Endothelial cell of umbilical vein (primary cell): ENCODE measurements around the gene TOP1. TPM values are rescaled to one million over a fixed set of nuclear protein-coding genes. Genes with fewer than 3 reads are reported as not detected.
A peak's percentile ranks its signal among the peaks of the same experiment; 100 is the strongest.

Source experiments
- BruUV-seq: library from RNA; stranded (reverse); fragments of 400-500 nt; replicated peaks from 2 replicates; lab custom pipeline; 2021; lab: Mats Ljungman, UMichigan
- CTCF ChIA-PET: fragments of 300-600, 350-600 bp; sonication (Branson Sonifier 250); formaldehyde crosslinking; loops from one replicate; lab custom pipeline; 2021; ENCODE audit warnings: antibody characterized with exemption, inconsistent platforms; lab: Charles Lee
- POLR2A ChIA-PET: fragments of 300-600, 350-600 bp; sonication (Branson Sonifier 250); formaldehyde crosslinking; loops from one replicate; lab custom pipeline; 2021; ENCODE audit warnings: antibody characterized with exemption, inconsistent platforms; lab: Charles Lee
- DNase-seq: peaks from one replicate; pipeline ENCODE4 v3.0.0-alpha.2; 2011; ENCODE audit warnings: low read depth, low spot score
- FAIRE-seq: peaks from 2 replicates; lab custom pipeline; 2011; peaks lifted over from hg19 to GRCh38; lab: Jason Lieb, UNC
- H2AFZ ChIP-seq: 2 replicates; pipeline ENCODE4 v1.6.0; 2012; ENCODE audit warnings: low read depth, low read length, control low read depth, inconsistent platforms
- H3K27ac ChIP-seq: 2 replicates; pipeline ENCODE4 v1.5.1; 2011; ENCODE audit warnings: low read depth, mild to moderate bottlenecking, control low read depth, low read length, moderate library complexity; ENCODE audit not compliant: insufficient read depth
- H3K27me3 ChIP-seq, 2 experiments: 2 replicates each; pipeline versions ENCODE4 v1.6.0 to v1.6.1; 2011; ENCODE audit warnings: low read length in 2 of 2, mixed read lengths in 1 of 2; ENCODE audit not compliant: control insufficient read depth in 2 of 2, insufficient read depth in 2 of 2
- H3K36me3 ChIP-seq, 2 experiments: 2 replicates in 1 of 2; 3 replicates in 1 of 2; pipeline ENCODE4 v1.5.1; 2011; ENCODE audit warnings: low read length in 2 of 2, mild to moderate bottlenecking in 1 of 2, moderate library complexity in 1 of 2; ENCODE audit not compliant: control insufficient read depth in 2 of 2, insufficient read depth in 2 of 2; ENCODE audit errors: extremely low read depth in 1 of 2
- H3K4me1 ChIP-seq: 3 replicates; pipeline ENCODE4 v1.5.1; 2011; ENCODE audit warnings: mild to moderate bottlenecking, low read length; ENCODE audit not compliant: control insufficient read depth, insufficient read depth; ENCODE audit errors: extremely low read depth
- H3K4me2 ChIP-seq: 2 replicates; pipeline ENCODE4 v1.6.1; 2011; ENCODE audit warnings: low read length, control low read depth, mixed read lengths; ENCODE audit not compliant: insufficient read depth
- H3K4me3 ChIP-seq, 3 experiments: fragments of 200-600 bp in 1 of 3; sonication (generic), shearing (Covaris generic) in 1 of 3; replicated peaks in 1 of 3; 2 replicates each; pipeline ENCODE4 v1.5.1; 2011 to 2016; ENCODE audit warnings: control low read depth in 3 of 3, low read length in 3 of 3, mild to moderate bottlenecking in 2 of 3, inconsistent platforms in 1 of 3, low read depth in 1 of 3, moderate library complexity in 1 of 3; ENCODE audit not compliant: insufficient read depth in 1 of 3
- H3K79me2 ChIP-seq: 2 replicates; pipeline ENCODE4 v1.6.0; 2012; ENCODE audit warnings: low read length, inconsistent platforms; ENCODE audit not compliant: control insufficient read depth, insufficient read depth
- H3K9ac ChIP-seq: replicated peaks from 2 replicates; pipeline ENCODE3; 2011; ENCODE audit warnings: low read length, control low read depth; ENCODE audit not compliant: insufficient read depth; ENCODE audit errors: extremely low read depth
- H3K9me1 ChIP-seq: replicated peaks from 3 replicates; pipeline ENCODE4 v1.6.0; 2011; ENCODE audit warnings: mild to moderate bottlenecking, low read length; ENCODE audit not compliant: control insufficient read depth, insufficient read depth; ENCODE audit errors: extremely low read depth
- H3K9me3 ChIP-seq: replicated peaks from 2 replicates; pipeline ENCODE4 v1.5.1; 2012; ENCODE audit warnings: low read length, inconsistent platforms; ENCODE audit not compliant: control insufficient read depth, insufficient read depth
- H4K20me1 ChIP-seq: replicated peaks from 2 replicates; pipeline ENCODE3; 2011; ENCODE audit warnings: mild to moderate bottlenecking, low read length; ENCODE audit not compliant: control insufficient read depth, insufficient read depth; ENCODE audit errors: extremely low read depth
- CTCF ChIP-seq, 2 donors: IDR thresholded peaks; 1 replicate in 1 of 2; 2 replicates in 1 of 2; pipeline ENCODE4 v1.5.1; 2011; ENCODE audit warnings: low read length in 2 of 2, mild to moderate bottlenecking in 2 of 2, moderate library complexity in 2 of 2, control low read depth in 1 of 2, inconsistent platforms in 1 of 2, low read depth in 1 of 2; ENCODE audit not compliant: insufficient read depth in 1 of 2; ENCODE audit errors: extremely low read depth in 1 of 2
- EZH2 ChIP-seq: IDR thresholded peaks from 2 replicates; pipeline ENCODE4 v1.6.1; 2012; ENCODE audit warnings: borderline replicate concordance, low read depth, mild to moderate bottlenecking, moderate library complexity, low read length, inconsistent platforms; ENCODE audit not compliant: severe bottlenecking
- FOS ChIP-seq: IDR thresholded peaks from 2 replicates; pipeline ENCODE4 v1.6.1; 2011; ENCODE audit warnings: mild to moderate bottlenecking, low read length, moderate library complexity, borderline replicate concordance; ENCODE audit not compliant: insufficient read depth
- GATA2 ChIP-seq: IDR thresholded peaks from 2 replicates; pipeline ENCODE4 v1.7.0; 2011; ENCODE audit warnings: low read depth, mild to moderate bottlenecking, moderate library complexity, mixed read lengths, low read length; ENCODE audit not compliant: insufficient read length, insufficient read depth
- JUN ChIP-seq: IDR thresholded peaks from 2 replicates; pipeline ENCODE4 v1.6.1; 2011; ENCODE audit warnings: borderline replicate concordance, low read depth; ENCODE audit not compliant: insufficient read length, insufficient read depth
- MYC ChIP-seq: IDR thresholded peaks from one replicate; pipeline ENCODE4 v1.6.1; 2011; ENCODE audit warnings: mild to moderate bottlenecking, low read depth, low read length
- POLR2A ChIP-seq: IDR thresholded peaks from 2 replicates; pipeline ENCODE4 v1.6.1; 2012; ENCODE audit warnings: low read depth, mild to moderate bottlenecking, control low read depth, low read length
- POLR2AphosphoS5 ChIP-seq: IDR thresholded peaks from 2 replicates; pipeline ENCODE4 v1.6.1; 2012; ENCODE audit warnings: low read depth, mild to moderate bottlenecking, control low read depth, low read length, moderate library complexity; ENCODE audit not compliant: insufficient read depth
- dilution Hi-C: fragments of 300-500 bp; cut with MboI; formaldehyde crosslinking; loops from one replicate; pipeline ENCODE4 v1.15.0; 2019; ENCODE audit warnings: low sequenced_read_pairs; ENCODE audit not compliant: extremely low pct_ligation_motif_present
- intact Hi-C: fragments of 100-400 bp; cut with micrococcal nuclease; formaldehyde crosslinking; loops from one replicate; pipeline ENCODE4 v1.10.0; 2022
- polyA plus RNA-seq, 4 experiments: library from polyadenylated mRNA; depleted of rRNA in 3 of 4; stranded (reverse) in 3 of 4; unstranded in 1 of 4; fragments of >200 nt; gene quantifications; 2 replicates each; pipeline versions ENCODE4 v1.2.1 to v1.2.3, GENCODE V29; 2011 to 2012; ENCODE audit warnings: missing spikeins in 1 of 4
- total RNA-seq: library from RNA; stranded (reverse); gene quantifications from 2 replicates; pipeline ENCODE4 v1.2.3, GENCODE V29; 2021
- TF ChIP-seq, protein P1 (sequence below): IDR thresholded peaks from 2 replicates; pipeline ENCODE4 v1.6.1; 2011; ENCODE audit not compliant: insufficient read depth, insufficient read length

Gene TOP1
- total and polyA plus RNA-seq, 2 donors (not counting 3 experiments of a cell fraction or from before 2014, with no cell fraction given) = 7.0 to 77.4 TPM

DNA sequence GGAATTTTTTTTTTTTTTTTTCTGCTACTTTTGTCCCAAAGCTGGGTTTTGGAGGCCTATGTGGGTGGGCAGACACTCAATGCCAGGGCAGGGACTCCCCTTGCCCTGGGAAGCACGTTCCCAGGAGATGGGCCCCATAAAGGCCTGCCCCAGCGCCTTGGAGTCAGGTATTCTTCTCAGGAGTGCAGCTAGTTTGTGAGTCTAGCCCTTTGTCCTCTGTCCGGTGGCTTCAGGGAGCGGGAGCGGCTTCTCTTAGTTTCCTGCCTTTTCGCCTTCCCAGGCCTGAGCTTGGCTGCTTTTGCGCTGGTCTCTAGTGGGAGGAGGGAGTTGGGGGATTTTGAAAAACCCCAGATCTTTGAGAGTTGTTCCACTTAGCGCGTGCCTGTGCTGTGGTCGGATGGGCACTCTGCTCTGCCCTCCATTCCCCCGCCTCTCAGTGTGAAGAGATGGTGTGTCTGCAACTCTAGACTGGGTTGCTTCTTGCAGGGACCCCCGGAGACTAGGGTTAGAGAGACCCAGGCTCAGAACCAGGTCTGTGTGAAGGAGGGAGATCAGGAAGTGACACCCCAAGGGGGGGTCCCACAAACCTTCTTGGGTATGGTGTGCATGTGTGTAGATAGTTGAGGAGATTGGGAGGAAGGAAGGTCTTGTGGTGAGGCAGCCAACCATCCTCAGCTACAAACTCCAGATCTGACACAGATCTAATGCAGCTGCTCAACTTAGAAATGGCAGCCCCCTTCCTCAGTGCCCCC is 110.0 kb downstream of the TOP1 start:
- Histone ChIP-seq H3K27me3 (no peaks in the 10 kb centered on the region), H3K36me3 (no peaks in the 10 kb centered on the region), H3K4me3 (peak overlapping the region; percentile 30 to 70 (median 68)), H3K79me2 (peaks cover 61% of the 10 kb centered on the region), H2AFZ (no peak overlapping the region), H3K9me1 (no peaks in the 10 kb centered on the region), H3K4me1 (peaks cover 54% of the 10 kb centered on the region), H3K9me3 (no peaks in the 10 kb centered on the region), H4K20me1 (no peaks in the 10 kb centered on the region), H3K27ac (peak overlapping the region; percentile 81), H3K9ac (peak overlapping the region; percentile 86), H3K4me2 (peak overlapping the region; percentile 70)
- TF ChIP-seq JUN (no peak), POLR2AphosphoS5 (peak; percentile 9)
- dilution Hi-C loops = no loop called here
- FAIRE-seq (peak; percentile 78), DNase-seq (peak; percentile 52)
- intact Hi-C loops = loop anchor here (1.0 to 5.0 kb wide), 2 partner anchors 202 to 479 kb away; partner anchors contain the start of genes CHD6 and LPIN3
- TSS peak; percentile 20 for BruUV-seq
- ChIA-PET CTCF (interaction anchor here (0.9 to 5.9 kb wide), 9 partner anchors 7 to 272 kb away, joined by 3 to 55 read pairs (median 4); partner anchors contain the start of gene LPIN3), POLR2A (interaction anchor here (1.3 kb wide), 1 partner anchor 12 kb away, joined by 8 read pairs; no protein-coding TSS in a partner anchor)

DNA sequence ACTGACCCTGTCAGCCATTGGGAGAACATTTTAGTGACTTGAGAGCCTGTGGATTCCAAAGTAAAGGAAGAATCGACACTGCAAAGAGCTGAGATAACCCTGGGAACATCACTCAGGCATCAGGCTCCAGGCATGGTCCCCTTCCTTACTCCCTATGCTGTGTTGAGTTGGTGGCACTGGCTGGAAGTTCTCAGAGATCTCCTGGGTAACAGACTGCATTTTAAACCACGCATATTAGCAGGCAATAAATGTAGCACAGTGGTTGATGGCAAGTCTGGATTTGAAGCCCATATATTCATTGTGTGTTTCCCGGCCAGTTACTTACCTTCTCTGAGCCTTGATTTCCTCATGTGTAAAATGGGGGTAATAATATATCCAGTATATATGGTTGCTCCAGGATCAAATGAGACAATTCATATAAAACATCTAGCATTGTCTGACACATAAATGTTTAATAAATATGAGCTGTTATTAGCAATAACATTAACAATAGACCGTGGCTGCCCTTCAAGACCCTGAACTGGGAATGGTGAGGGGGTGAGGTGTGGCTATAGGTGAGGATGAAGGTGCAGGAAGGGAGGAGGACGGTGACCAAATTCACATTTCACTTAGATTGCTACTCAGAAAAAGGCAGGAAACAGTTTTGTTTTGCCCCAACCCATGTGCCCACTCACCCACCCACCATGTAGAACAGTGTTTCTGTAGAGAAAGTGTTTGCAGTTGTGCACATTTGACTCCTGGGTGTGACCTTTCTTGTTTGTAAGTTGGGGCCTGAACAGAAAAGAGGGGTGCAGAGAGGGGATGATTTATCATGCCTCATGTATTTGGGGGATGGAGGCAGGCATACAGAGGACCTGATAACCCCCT is 110.8 kb downstream of the TOP1 start:
- Histone ChIP-seq H3K4me2 (peak overlapping the region; percentile 70), H3K9me1 (no peaks in the 10 kb centered on the region), H3K4me1 (peaks cover 54% of the 10 kb centered on the region), H3K4me3 (peak overlapping the region; percentile 30 to 70 (median 68)), H4K20me1 (no peaks in the 10 kb centered on the region), H3K79me2 (peaks cover 69% of the 10 kb centered on the region), H3K9me3 (no peaks in the 10 kb centered on the region), H3K9ac (peak overlapping the region; percentile 86), H2AFZ (no peak overlapping the region), H3K27ac (peak overlapping the region; percentile 81), H3K36me3 (peaks cover 0 to 2% of the 10 kb centered on the region in 2 experiments), H3K27me3 (no peaks in the 10 kb centered on the region)
- ChIA-PET POLR2A (interaction anchor here (1.3 kb wide), 1 partner anchor 11 kb away, joined by 8 read pairs; no protein-coding TSS in a partner anchor), CTCF (interaction anchor here (1.1 to 5.9 kb wide), 8 partner anchors 6 to 204 kb away, joined by 3 to 55 read pairs (median 9); partner anchors contain the start of gene LPIN3)
- FAIRE-seq = no peak
- intact Hi-C loops = loop anchor here (5.0 to 10.0 kb wide), 2 partner anchors 478 to 555 kb away; partner anchors contain the start of gene CHD6
- dilution Hi-C loops = no loop called here
- no TSS peak for BruUV-seq
- TF ChIP-seq CTCF (IDR thresholded peaks at IDR 0.05; ENCODE audit: extremely low read depth in 1 of 2, insufficient read depth in 1 of 2, low read depth in 1 of 2, low read length in 2 of 2) (no peak), FOS (no peak), JUN (no peak), GATA2 (no peak), EZH2 (no peak), POLR2AphosphoS5 (no peak), POLR2A (no peak), MYC (no peak)
- TF ChIP-seq, protein P1, sequence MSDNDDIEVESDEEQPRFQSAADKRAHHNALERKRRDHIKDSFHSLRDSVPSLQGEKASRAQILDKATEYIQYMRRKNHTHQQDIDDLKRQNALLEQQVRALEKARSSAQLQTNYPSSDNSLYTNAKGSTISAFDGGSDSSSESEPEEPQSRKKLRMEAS = no peak
- DNase-seq = no peak
